H9 (cell line): ENCODE measurements around the gene GDI1. TPM values are rescaled to one million over a fixed set of nuclear protein-coding genes. Genes with fewer than 3 reads are reported as not detected.
A peak's percentile ranks its signal among the peaks of the same experiment; 100 is the strongest.

ENCODE experiments used
- DNase-seq: peaks from one replicate; pipeline ENCODE4 v3.0.0-alpha.2; 2017
- H2AFZ ChIP-seq: one replicate; pipeline ENCODE4 v1.6.1; 2013; ENCODE audit warnings: mild to moderate bottlenecking, low read length, control low read depth, moderate library complexity
- H2AK5ac ChIP-seq: 2 replicates; pipeline ENCODE4 v1.6.1; 2013; ENCODE audit warnings: low read length, control low read depth, mixed read lengths; ENCODE audit not compliant: insufficient read length
- H2BK120ac ChIP-seq: one replicate; pipeline ENCODE4 v1.6.1; 2013; ENCODE audit warnings: low read depth, mild to moderate bottlenecking, low read length, control low read depth, inconsistent platforms; ENCODE audit not compliant: poor library complexity, severe bottlenecking
- H2BK12ac ChIP-seq: 2 replicates; pipeline ENCODE4 v1.6.1; 2013; ENCODE audit warnings: low read length, control low read depth, mixed read lengths, low read depth; ENCODE audit not compliant: insufficient read length
- H2BK15ac ChIP-seq: 2 replicates; pipeline ENCODE4 v1.6.1; 2013; ENCODE audit warnings: low read depth, low read length, control low read depth
- H2BK20ac ChIP-seq: one replicate; pipeline ENCODE4 v1.6.1; 2013; ENCODE audit warnings: low read depth, mild to moderate bottlenecking, low read length, control low read depth, inconsistent platforms; ENCODE audit not compliant: poor library complexity, severe bottlenecking
- H2BK5ac ChIP-seq: 2 replicates; pipeline ENCODE4 v1.6.1; 2013; ENCODE audit warnings: low read length, control low read depth, mixed read lengths; ENCODE audit not compliant: insufficient read length
- H3K14ac ChIP-seq: 2 replicates; pipeline ENCODE4 v1.6.1; 2013; ENCODE audit warnings: low read length, control low read depth; ENCODE audit not compliant: insufficient read depth
- H3K18ac ChIP-seq: 2 replicates; pipeline ENCODE4 v1.6.1; 2013; ENCODE audit warnings: low read depth, mild to moderate bottlenecking, mixed read lengths, low read length, control low read depth; ENCODE audit not compliant: insufficient read length
- H3K23ac ChIP-seq: 2 replicates; pipeline ENCODE4 v1.6.1; 2013; ENCODE audit warnings: low read length, control low read depth, mixed read lengths, low read depth; ENCODE audit not compliant: insufficient read length
- H3K23me2 ChIP-seq: 2 replicates; pipeline ENCODE4 v1.6.1; 2013; ENCODE audit warnings: low read depth, mild to moderate bottlenecking, mixed read lengths, low read length, control low read depth; ENCODE audit not compliant: insufficient read length, poor library complexity, severe bottlenecking
- H3K27ac ChIP-seq: 2 replicates; pipeline ENCODE4 v1.5.1; 2013; ENCODE audit warnings: low read length, control low read depth, mixed read lengths, low read depth; ENCODE audit not compliant: insufficient read length
- H3K27me3 ChIP-seq: 2 replicates; pipeline ENCODE4 v1.6.1; 2013; ENCODE audit warnings: low read length, control low read depth, inconsistent platforms; ENCODE audit not compliant: insufficient read depth
- H3K4ac ChIP-seq: 2 replicates; pipeline ENCODE4 v1.6.1; 2013; ENCODE audit warnings: low read depth, mild to moderate bottlenecking, control low read depth, inconsistent platforms, low read length, moderate library complexity
- H3K4me1 ChIP-seq: 2 replicates; pipeline ENCODE4 v1.6.1; 2013; ENCODE audit warnings: low read length, control low read depth, inconsistent platforms; ENCODE audit not compliant: insufficient read depth
- H3K4me2 ChIP-seq: 2 replicates; pipeline ENCODE4 v1.6.1; 2013; ENCODE audit warnings: low read length, control low read depth, mixed read lengths; ENCODE audit not compliant: insufficient read length, insufficient read depth
- H3K56ac ChIP-seq: 2 replicates; pipeline ENCODE4 v1.6.1; 2013; ENCODE audit warnings: low read depth, mild to moderate bottlenecking, mixed read lengths, low read length, control low read depth; ENCODE audit not compliant: insufficient read length
- H3K79me1 ChIP-seq: 2 replicates; pipeline ENCODE4 v1.6.1; 2013; ENCODE audit warnings: low read depth, mild to moderate bottlenecking, moderate library complexity, low read length, control low read depth, inconsistent platforms; ENCODE audit not compliant: insufficient read depth, poor library complexity, severe bottlenecking
- H3K79me2 ChIP-seq: 2 replicates; pipeline ENCODE4 v1.6.1; 2013; ENCODE audit warnings: low read length, control low read depth, inconsistent platforms; ENCODE audit not compliant: insufficient read depth
- H3K9ac ChIP-seq: 2 replicates; pipeline ENCODE4 v1.6.1; 2013; ENCODE audit warnings: low read length, control low read depth, mixed read lengths; ENCODE audit not compliant: insufficient read length; ENCODE audit errors: extremely low read depth
- H3K9me3 ChIP-seq: one replicate; pipeline ENCODE4 v1.6.1; 2013; ENCODE audit warnings: low read depth, low read length, inconsistent platforms; ENCODE audit not compliant: control insufficient read depth
- H3T11ph ChIP-seq: one replicate; pipeline ENCODE4 v1.6.1; 2013; ENCODE audit warnings: mild to moderate bottlenecking, low read length, control low read depth, inconsistent platforms
- H4K20me1 ChIP-seq: one replicate; pipeline ENCODE4 v1.6.1; 2013; ENCODE audit not compliant: control insufficient read depth, insufficient read length, insufficient read depth
- H4K5ac ChIP-seq: 2 replicates; pipeline ENCODE4 v1.6.1; 2013; ENCODE audit warnings: low read depth, mild to moderate bottlenecking, mixed read lengths, low read length, control low read depth; ENCODE audit not compliant: insufficient read length
- H4K8ac ChIP-seq: replicated peaks from 2 replicates; pipeline ENCODE4 v1.6.1; 2013; ENCODE audit warnings: low read length, control low read depth, mixed read lengths, low read depth; ENCODE audit not compliant: insufficient read length
- H4K91ac ChIP-seq: 2 replicates; pipeline ENCODE4 v1.6.1; 2013; ENCODE audit warnings: low read depth, mild to moderate bottlenecking, moderate library complexity, mixed read lengths, low read length, control low read depth; ENCODE audit not compliant: insufficient read length
- H3K27ac Mint-ChIP-seq, 3 experiments: 2 replicates in 2 of 3; 3 replicates in 1 of 3; pipeline ENCODE4 v1.8.0; 2020 to 2021; ENCODE audit warnings: mixed read lengths in 3 of 3, mild to moderate bottlenecking in 1 of 3, moderate library complexity in 1 of 3
- H3K27me3 Mint-ChIP-seq: 2 replicates; pipeline ENCODE4 v1.8.0; 2021; ENCODE audit warnings: low read depth, mild to moderate bottlenecking, moderate library complexity, mixed read lengths
- H3K36me3 Mint-ChIP-seq, 3 experiments: 2 replicates in 2 of 3; 3 replicates in 1 of 3; pipeline ENCODE4 v1.8.0; 2020 to 2021; ENCODE audit warnings: low read depth in 3 of 3, mixed read lengths in 3 of 3; ENCODE audit not compliant: insufficient read depth in 1 of 3
- H3K4me1 Mint-ChIP-seq, 2 experiments: 2 replicates each; pipeline ENCODE4 v1.8.0; 2020; ENCODE audit warnings: mixed read lengths in 2 of 2
- H3K4me3 Mint-ChIP-seq, 2 experiments: 2 replicates in 1 of 2; 3 replicates in 1 of 2; pipeline ENCODE4 v1.8.0; 2020 to 2021; ENCODE audit warnings: mild to moderate bottlenecking in 2 of 2, mixed read lengths in 2 of 2, moderate library complexity in 1 of 2
- H3K9me3 Mint-ChIP-seq, 2 experiments: 2 replicates in 1 of 2; 3 replicates in 1 of 2; pipeline ENCODE4 v1.8.0; 2020; ENCODE audit warnings: mild to moderate bottlenecking in 2 of 2, mixed read lengths in 2 of 2, moderate library complexity in 1 of 2
- WGBS: extraction: QIAGEN DNeasy Blood & Tissue Kit; methylation state at CpG from one replicate; pipeline ENCODE4 v1.1.7; 2013; ENCODE audit warnings: missing lambda C conversion rate, low lambda C conversion rate, mixed read lengths; ENCODE audit not compliant: insufficient read length; ENCODE audit errors: extremely low coverage; 5-methylcytosine and 5-hydroxymethylcytosine counted together
- total RNA-seq: library from RNA; stranded (reverse); gene quantifications from 2 replicates; pipeline ENCODE4 v1.2.1, GENCODE V29; 2021
- TF ChIP-seq, protein P1 (sequence below): fragments of 200-600 bp; sonication (generic); conservative IDR thresholded peaks from 3 replicates; pipeline ENCODE4 v1.8.0; 2021; ENCODE audit warnings: antibody characterized with exemption, mild to moderate bottlenecking

GDI1 gene
- total RNA-seq, 1 experiment from 2014 or later = 111 TPM

GRCh38 chrX:154429711-154430110 lies 7.2 kb upstream of the GDI1 start:
- H3K56ac ChIP-seq = no peak overlapping the region
- no peaks in the 10 kb centered on the region for H3K4me1 ChIP-seq
- H4K91ac ChIP-seq = no peak overlapping the region
- no peak for DNase-seq
- H4K5ac ChIP-seq = no peak overlapping the region
- Mint-ChIP-seq H3K36me3 (peaks cover 13 to 39% (median 34%) of the 10 kb centered on the region in 3 experiments), H3K4me1 (peaks cover 7 to 20% of the 10 kb centered on the region in 2 experiments), H3K4me3 (peak overlapping the region; percentile 72 to 81), H3K27ac (no peak overlapping the region), H3K9me3 (peaks cover 70 to 80% of the 10 kb centered on the region in 2 experiments), H3K27me3 (no peaks in the 10 kb centered on the region)
- no peaks in the 10 kb centered on the region for H3K27me3 ChIP-seq
- TF ChIP-seq, protein P1, sequence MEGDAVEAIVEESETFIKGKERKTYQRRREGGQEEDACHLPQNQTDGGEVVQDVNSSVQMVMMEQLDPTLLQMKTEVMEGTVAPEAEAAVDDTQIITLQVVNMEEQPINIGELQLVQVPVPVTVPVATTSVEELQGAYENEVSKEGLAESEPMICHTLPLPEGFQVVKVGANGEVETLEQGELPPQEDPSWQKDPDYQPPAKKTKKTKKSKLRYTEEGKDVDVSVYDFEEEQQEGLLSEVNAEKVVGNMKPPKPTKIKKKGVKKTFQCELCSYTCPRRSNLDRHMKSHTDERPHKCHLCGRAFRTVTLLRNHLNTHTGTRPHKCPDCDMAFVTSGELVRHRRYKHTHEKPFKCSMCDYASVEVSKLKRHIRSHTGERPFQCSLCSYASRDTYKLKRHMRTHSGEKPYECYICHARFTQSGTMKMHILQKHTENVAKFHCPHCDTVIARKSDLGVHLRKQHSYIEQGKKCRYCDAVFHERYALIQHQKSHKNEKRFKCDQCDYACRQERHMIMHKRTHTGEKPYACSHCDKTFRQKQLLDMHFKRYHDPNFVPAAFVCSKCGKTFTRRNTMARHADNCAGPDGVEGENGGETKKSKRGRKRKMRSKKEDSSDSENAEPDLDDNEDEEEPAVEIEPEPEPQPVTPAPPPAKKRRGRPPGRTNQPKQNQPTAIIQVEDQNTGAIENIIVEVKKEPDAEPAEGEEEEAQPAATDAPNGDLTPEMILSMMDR = no peak
- no peak overlapping the region for H2BK5ac ChIP-seq
- H2BK120ac ChIP-seq = no peak overlapping the region
- no peak overlapping the region for H2BK12ac ChIP-seq
- no peak overlapping the region for H2BK15ac ChIP-seq
- no peak overlapping the region for H3K4ac ChIP-seq
- H3K27ac ChIP-seq = no peak overlapping the region
- H4K20me1 ChIP-seq = no peaks in the 10 kb centered on the region
- peaks cover 43% of the 10 kb centered on the region for H3K9me3 ChIP-seq
- H3K79me1 ChIP-seq = no peaks in the 10 kb centered on the region
- no peak overlapping the region for H2BK20ac ChIP-seq
- no peak overlapping the region for H4K8ac ChIP-seq
- no peak overlapping the region for H3T11ph ChIP-seq
- H3K9ac ChIP-seq = no peak overlapping the region
- no peak overlapping the region for H3K18ac ChIP-seq
- H2AFZ ChIP-seq = no peak overlapping the region
- H3K23me2 ChIP-seq = no peaks in the 10 kb centered on the region
- WGBS = no CpG with 5 or more reads among the region's 2 CpGs
- H3K14ac ChIP-seq = no peak overlapping the region
- H3K79me2 ChIP-seq = no peaks in the 10 kb centered on the region
- no peak overlapping the region for H3K23ac ChIP-seq
- H3K4me2 ChIP-seq = peak overlapping the region; percentile 61
- no peak overlapping the region for H2AK5ac ChIP-seq
